ENCODE results near the gene ACP2.

The ACP2 gene

GRCh38 chr11:47258317-47258902 lies 9.8 kb upstream of the ACP2 start:
- Mint-ChIP-seq H3K27ac (no peak overlapping the region), H3K27me3 (no peaks in the 10 kb centered on the region), H3K4me3 (no peak overlapping the region), H3K36me3 (no peaks in the 10 kb centered on the region), H3K9me3 (ENCODE audit: low read depth) (no peaks in the 10 kb centered on the region), H3K4me1 (ENCODE audit: low read depth) (peaks cover 13% of the 10 kb centered on the region)

- no peaks in the 10 kb centered on the region for H3K27me3 Mint-ChIP-seq
- no peaks in the 10 kb centered on the region for H3K9me3 Mint-ChIP-seq (ENCODE audit: low read depth)
- H3K4me3 Mint-ChIP-seq = no peak within 1 kb of the TSS
- peaks cover 13% of the 10 kb centered on the region for H3K4me1 Mint-ChIP-seq (ENCODE audit: low read depth)
- H3K36me3 Mint-ChIP-seq = no peaks in the 10 kb centered on the region
- H3K27ac Mint-ChIP-seq = no peak within 1 kb of the TSS
These were observed 9.1 kb upstream of the ACP2 start, which contains the start of gene NR1H3 for GRCh38 chr11:47257517-47258316. NR1H3 (plus strand) TSS chr11:47257996; CDS start chr11:47259217, 1,221 bp downstream.

- no peaks in the 10 kb centered on the region for H3K36me3 Mint-ChIP-seq
- no peaks in the 10 kb centered on the region for H3K27me3 Mint-ChIP-seq
- no peak overlapping the region for H3K27ac Mint-ChIP-seq
- no peak overlapping the region for H3K4me3 Mint-ChIP-seq
- H3K9me3 Mint-ChIP-seq (ENCODE audit: low read depth) = no peaks in the 10 kb centered on the region
- peaks cover 13% of the 10 kb centered on the region for H3K4me1 Mint-ChIP-seq (ENCODE audit: low read depth)
These were observed 8.5 kb upstream of the ACP2 start for GRCh38 chr11:47257177-47257516.

GRCh38 chr11:47256374-47256773 lies 7.8 kb upstream of the ACP2 start:
- peaks cover 13% of the 10 kb centered on the region for H3K4me1 Mint-ChIP-seq (ENCODE audit: low read depth)
- H3K27me3 Mint-ChIP-seq = no peaks in the 10 kb centered on the region
- no peaks in the 10 kb centered on the region for H3K9me3 Mint-ChIP-seq (ENCODE audit: low read depth)
- no peak overlapping the region for H3K4me3 Mint-ChIP-seq
- H3K27ac Mint-ChIP-seq = no peak overlapping the region
- no peaks in the 10 kb centered on the region for H3K36me3 Mint-ChIP-seq

GRCh38 chr11:47254386-47254785 lies 5.8 kb upstream of the ACP2 start:
- Mint-ChIP-seq H3K9me3 (ENCODE audit: low read depth) (no peaks in the 10 kb centered on the region), H3K4me3 (no peak overlapping the region), H3K36me3 (no peaks in the 10 kb centered on the region), H3K27me3 (no peaks in the 10 kb centered on the region), H3K27ac (peak overlapping the region; percentile 66), H3K4me1 (ENCODE audit: low read depth) (peaks cover 14% of the 10 kb centered on the region)

- Mint-ChIP-seq H3K27ac (peak overlapping the region; percentile 66), H3K9me3 (ENCODE audit: low read depth) (no peaks in the 10 kb centered on the region), H3K4me1 (ENCODE audit: low read depth) (peaks cover 17% of the 10 kb centered on the region), H3K4me3 (no peak overlapping the region), H3K27me3 (no peaks in the 10 kb centered on the region), H3K36me3 (no peaks in the 10 kb centered on the region)
These were observed 5.0 kb upstream of the ACP2 start for GRCh38 chr11:47253660-47254059.

- Mint-ChIP-seq H3K27ac (no peak overlapping the region), H3K36me3 (no peaks in the 10 kb centered on the region), H3K4me1 (ENCODE audit: low read depth) (peaks cover 29% of the 10 kb centered on the region), H3K4me3 (no peak overlapping the region), H3K9me3 (ENCODE audit: low read depth) (no peaks in the 10 kb centered on the region), H3K27me3 (no peaks in the 10 kb centered on the region)
These were observed 3.1 kb upstream of the ACP2 start for GRCh38 chr11:47251751-47252150.

GRCh38 chr11:47249378-47249715 lies 733 bp upstream of the ACP2 start:
- peak overlapping the region; percentile 100 for H3K27ac Mint-ChIP-seq
- H3K4me3 Mint-ChIP-seq = peak overlapping the region; percentile 99
- H3K27me3 Mint-ChIP-seq = no peaks in the 10 kb centered on the region
- no peaks in the 10 kb centered on the region for H3K9me3 Mint-ChIP-seq (ENCODE audit: low read depth)
- peaks cover 25% of the 10 kb centered on the region for H3K4me1 Mint-ChIP-seq (ENCODE audit: low read depth)
- H3K36me3 Mint-ChIP-seq = no peaks in the 10 kb centered on the region

- H3K36me3 Mint-ChIP-seq = no peaks in the 10 kb centered on the region
- H3K9me3 Mint-ChIP-seq (ENCODE audit: low read depth) = no peaks in the 10 kb centered on the region
- peak overlapping the region; percentile 100 for H3K27ac Mint-ChIP-seq
- peaks cover 25% of the 10 kb centered on the region for H3K4me1 Mint-ChIP-seq (ENCODE audit: low read depth)
- peak overlapping the region; percentile 99 for H3K4me3 Mint-ChIP-seq
- no peaks in the 10 kb centered on the region for H3K27me3 Mint-ChIP-seq
These were observed 330 bp downstream of the ACP2 start for GRCh38 chr11:47248304-47248663.

- Mint-ChIP-seq H3K9me3 (ENCODE audit: low read depth) (no peaks in the 10 kb centered on the region), H3K4me1 (ENCODE audit: low read depth) (peaks cover 25% of the 10 kb centered on the region), H3K36me3 (no peaks in the 10 kb centered on the region), H3K4me3 (peak overlapping the region; percentile 99), H3K27me3 (no peaks in the 10 kb centered on the region), H3K27ac (no peak overlapping the region)
These were observed 1.1 kb downstream of the ACP2 start for GRCh38 chr11:47247502-47247901.

- peaks cover 12% of the 10 kb centered on the region for H3K36me3 Mint-ChIP-seq
- H3K27me3 Mint-ChIP-seq = no peaks in the 10 kb centered on the region
- H3K4me3 Mint-ChIP-seq = no peak overlapping the region
- H3K9me3 Mint-ChIP-seq (ENCODE audit: low read depth) = no peaks in the 10 kb centered on the region
- peaks cover 26% of the 10 kb centered on the region for H3K4me1 Mint-ChIP-seq (ENCODE audit: low read depth)
- no peak overlapping the region for H3K27ac Mint-ChIP-seq
These were observed 2.8 kb downstream of the ACP2 start for GRCh38 chr11:47245611-47246357.

GRCh38 chr11:47244448-47245350 lies 3.9 kb downstream of the ACP2 start:
- Mint-ChIP-seq H3K4me3 (no peak overlapping the region), H3K27me3 (no peaks in the 10 kb centered on the region), H3K9me3 (ENCODE audit: low read depth) (no peaks in the 10 kb centered on the region), H3K36me3 (peaks cover 13% of the 10 kb centered on the region), H3K27ac (no peak overlapping the region), H3K4me1 (ENCODE audit: low read depth) (peaks cover 23% of the 10 kb centered on the region)

- Mint-ChIP-seq H3K27ac (no peak overlapping the region), H3K27me3 (no peaks in the 10 kb centered on the region), H3K36me3 (peaks cover 13% of the 10 kb centered on the region)
These were observed 5.2 kb downstream of the ACP2 start for GRCh38 chr11:47243454-47243853.

GRCh38 chr11:47242596-47243192 lies 5.9 kb downstream of the ACP2 start:
- H3K9me3 Mint-ChIP-seq (ENCODE audit: low read depth) = no peaks in the 10 kb centered on the region
- no peak overlapping the region for H3K27ac Mint-ChIP-seq
- no peaks in the 10 kb centered on the region for H3K27me3 Mint-ChIP-seq
- H3K4me1 Mint-ChIP-seq (ENCODE audit: low read depth) = peaks cover 11% of the 10 kb centered on the region
- peaks cover 13% of the 10 kb centered on the region for H3K36me3 Mint-ChIP-seq
- H3K4me3 Mint-ChIP-seq = no peak overlapping the region

More at GRCh38 chr11:47243454-47243853, 5.2 kb downstream of the ACP2 start:
- no peaks in the 10 kb centered on the region for H3K9me3 Mint-ChIP-seq (ENCODE audit: low read depth)
- peaks cover 16% of the 10 kb centered on the region for H3K4me1 Mint-ChIP-seq (ENCODE audit: low read depth)
- no peak overlapping the region for H3K4me3 Mint-ChIP-seq
